Mesendoderm (in vitro differentiated cells): ENCODE measurements around the gene ANKUB1.

Source experiments
- DNase-seq: peaks from one replicate; pipeline ENCODE4 v3.0.0; 2013
- H2AK5ac ChIP-seq: 2 replicates; pipeline ENCODE4 v1.6.1; 2013; ENCODE audit warnings: low read length, inconsistent platforms
- H2BK120ac ChIP-seq: 2 replicates; pipeline ENCODE4 v1.6.1; 2013; ENCODE audit warnings: low read depth, mild to moderate bottlenecking, low read length, moderate library complexity, mixed read lengths
- H2BK15ac ChIP-seq: replicated peaks from 2 replicates; pipeline ENCODE4 v1.6.1; 2013; ENCODE audit warnings: low read depth, mild to moderate bottlenecking, moderate library complexity
- H2BK5ac ChIP-seq: 2 replicates; pipeline ENCODE4 v1.6.1; 2013; ENCODE audit warnings: low read length, inconsistent platforms
- H3K18ac ChIP-seq: 2 replicates; pipeline ENCODE4 v1.6.1; 2013; ENCODE audit warnings: mild to moderate bottlenecking, low read length, mixed read lengths
- H3K23ac ChIP-seq: one replicate; pipeline ENCODE4 v1.6.1; 2013; ENCODE audit warnings: low read length
- H3K27ac ChIP-seq: 2 replicates; pipeline ENCODE4 v1.5.1; 2013; ENCODE audit warnings: low read depth, mild to moderate bottlenecking, inconsistent platforms, low read length, moderate library complexity
- H3K27me3 ChIP-seq: 2 replicates; pipeline ENCODE4 v1.6.1; 2013; ENCODE audit warnings: low read length, control low read depth, mild to moderate bottlenecking, inconsistent platforms; ENCODE audit not compliant: insufficient read depth, poor library complexity
- H3K36me3 ChIP-seq: 2 replicates; pipeline ENCODE4 v1.6.1; 2013; ENCODE audit warnings: low read length, inconsistent platforms; ENCODE audit not compliant: control insufficient read depth, insufficient read depth
- H3K4ac ChIP-seq: one replicate; pipeline ENCODE4 v1.6.1; 2013; ENCODE audit warnings: low read depth, mild to moderate bottlenecking, low read length, moderate library complexity
- H3K4me1 ChIP-seq: 2 replicates; pipeline ENCODE4 v1.6.1; 2013; ENCODE audit warnings: low read depth, low read length, inconsistent platforms; ENCODE audit not compliant: control insufficient read depth
- H3K4me2 ChIP-seq: 2 replicates; pipeline ENCODE4 v1.6.1; 2013; ENCODE audit warnings: low read length
- H3K4me3 ChIP-seq: 2 replicates; pipeline ENCODE4 v1.5.1; 2013; ENCODE audit warnings: mild to moderate bottlenecking, low read length
- H3K56ac ChIP-seq: one replicate; pipeline ENCODE4 v1.6.1; 2013; ENCODE audit warnings: low read length
- H3K79me1 ChIP-seq: 2 replicates; pipeline ENCODE4 v1.6.1; 2013; ENCODE audit warnings: low read length, inconsistent platforms
- H3K79me2 ChIP-seq: 2 replicates; pipeline ENCODE4 v1.6.1; 2013; ENCODE audit warnings: mild to moderate bottlenecking, low read length; ENCODE audit not compliant: control insufficient read depth, insufficient read depth
- H3K9ac ChIP-seq: 2 replicates; pipeline ENCODE4 v1.6.1; 2013; ENCODE audit warnings: low read length, inconsistent platforms
- H4K5ac ChIP-seq: one replicate; pipeline ENCODE4 v1.6.1; 2013; ENCODE audit warnings: low read length
- H4K8ac ChIP-seq: one replicate; pipeline ENCODE4 v1.6.1; 2013; ENCODE audit warnings: low read depth, mild to moderate bottlenecking, control low read depth, low read length, moderate library complexity
- WGBS: extraction: QIAGEN DNeasy Blood & Tissue Kit; methylation state at CpG from one replicate; pipeline ENCODE4 v1.1.7; 2013; ENCODE audit warnings: low lambda C conversion rate, missing lambda C conversion rate; ENCODE audit not compliant: insufficient coverage; ENCODE audit errors: extremely low coverage; 5-methylcytosine and 5-hydroxymethylcytosine counted together

ANKUB1 gene

DNA sequence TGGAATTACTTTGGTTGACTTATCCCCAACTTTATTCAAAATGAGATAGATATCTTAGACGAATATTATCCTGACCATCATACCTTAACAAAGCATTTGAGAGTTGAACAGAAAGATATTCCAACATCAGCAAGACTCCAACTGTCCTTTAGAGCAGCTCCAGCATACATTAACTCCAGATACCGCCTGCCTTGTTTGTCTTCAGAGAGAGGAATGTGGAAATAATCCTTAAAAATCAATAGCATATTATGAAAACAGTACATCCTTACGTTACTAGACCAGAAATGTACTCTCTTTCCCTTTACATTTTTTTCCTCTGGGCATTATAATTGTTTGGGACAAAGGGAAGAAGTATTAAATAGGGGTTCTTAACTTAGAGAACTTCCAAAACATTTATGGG lies 1.7 kb downstream of the ANKUB1 start:
- no peak overlapping the region for H3K4me3 ChIP-seq
- H2AK5ac ChIP-seq, result no peak overlapping the region
- WGBS, result no CpG with 5 or more reads among the region's 3 CpGs
- no peak overlapping the region for H4K8ac ChIP-seq
- no peaks in the 10 kb centered on the region for H3K36me3 ChIP-seq
- H3K4ac ChIP-seq, result no peak overlapping the region
- H3K18ac ChIP-seq, result no peak overlapping the region
- no peaks in the 10 kb centered on the region for H3K4me1 ChIP-seq
- no peak overlapping the region for H3K23ac ChIP-seq
- H2BK120ac ChIP-seq, result no peak overlapping the region
- H3K9ac ChIP-seq, result no peak overlapping the region
- no peak overlapping the region for H3K27ac ChIP-seq
- H2BK5ac ChIP-seq, result no peak overlapping the region
- no peaks in the 10 kb centered on the region for H3K79me1 ChIP-seq
- no peak for DNase-seq
- no peak overlapping the region for H2BK15ac ChIP-seq
- H3K56ac ChIP-seq, result no peak overlapping the region
- H4K5ac ChIP-seq, result no peak overlapping the region
- H3K79me2 ChIP-seq, result no peaks in the 10 kb centered on the region
- no peaks in the 10 kb centered on the region for H3K27me3 ChIP-seq
- H3K4me2 ChIP-seq, result no peak overlapping the region

DNA sequence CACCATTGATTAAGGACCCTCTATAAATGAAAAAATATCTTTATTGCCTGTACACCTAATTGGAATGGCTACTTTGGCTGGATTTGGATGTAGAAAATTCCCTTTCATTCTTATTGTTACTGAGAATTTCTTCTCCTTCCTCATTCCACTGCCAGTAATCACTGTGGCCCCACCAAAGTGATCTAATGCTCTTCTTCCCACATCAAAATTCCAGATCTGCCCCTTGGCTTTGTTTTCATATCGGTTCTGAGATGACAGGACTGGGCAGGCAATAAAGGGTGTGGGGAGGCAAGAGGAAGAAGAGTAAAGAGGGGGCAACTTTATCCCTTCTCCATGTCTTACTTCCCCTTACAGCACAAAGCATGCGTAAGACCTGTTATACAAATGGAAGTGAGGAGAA lies 2.1 kb downstream of the ANKUB1 start:
- Histone ChIP-seq H3K4me1 (no peaks in the 10 kb centered on the region), H3K4me3 (no peak overlapping the region), H3K9ac (no peak overlapping the region), H2BK5ac (no peak overlapping the region), H3K18ac (no peak overlapping the region), H3K4ac (no peak overlapping the region), H3K27me3 (no peaks in the 10 kb centered on the region), H2BK15ac (no peak overlapping the region), H3K4me2 (no peak overlapping the region), H3K36me3 (no peaks in the 10 kb centered on the region), H3K56ac (no peak overlapping the region), H2BK120ac (no peak overlapping the region), H3K79me2 (no peaks in the 10 kb centered on the region), H3K79me1 (no peaks in the 10 kb centered on the region), H4K8ac (no peak overlapping the region), H4K5ac (no peak overlapping the region), H2AK5ac (no peak overlapping the region), H3K27ac (no peak overlapping the region), H3K23ac (no peak overlapping the region)
- no CpG with 5 or more reads among the region's 2 CpGs for WGBS
- DNase-seq, result no peak

DNA sequence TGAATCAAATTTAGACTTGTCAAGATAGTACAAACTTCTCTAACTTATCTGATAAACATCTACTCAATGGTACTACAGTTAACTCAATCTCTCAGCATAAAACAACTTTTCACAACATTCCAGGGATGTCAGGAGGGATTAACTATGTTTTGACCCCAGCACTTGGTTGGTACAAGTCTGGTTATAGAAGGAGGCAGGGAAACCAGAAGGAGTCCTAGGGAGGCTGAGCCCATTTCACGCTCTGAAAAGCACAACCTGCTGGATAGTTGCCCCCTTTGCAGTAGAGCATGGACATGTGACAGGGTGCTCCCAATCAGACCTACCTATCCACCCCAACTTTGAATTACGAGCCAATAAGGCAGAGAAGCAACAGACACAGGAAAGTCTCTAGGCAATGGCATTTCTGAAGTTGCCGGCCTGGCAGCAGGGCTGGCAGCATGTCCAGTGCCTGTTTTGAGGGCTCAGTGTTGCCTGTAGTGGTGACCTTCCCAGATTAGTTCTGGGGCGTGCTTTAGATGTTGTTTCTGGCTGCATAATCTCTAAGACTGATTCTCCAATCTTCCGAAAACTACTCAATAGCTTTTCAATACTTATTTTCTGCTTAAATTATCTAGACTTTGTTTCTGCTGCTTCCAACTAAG lies 8.2 kb downstream of the ANKUB1 start:
- Histone ChIP-seq H3K4me2 (no peak overlapping the region), H2BK5ac (no peak overlapping the region), H2BK15ac (no peak overlapping the region), H3K4me3 (no peak overlapping the region), H3K4me1 (no peaks in the 10 kb centered on the region), H3K27ac (no peak overlapping the region), H3K4ac (no peak overlapping the region), H3K79me2 (no peaks in the 10 kb centered on the region), H2AK5ac (no peak overlapping the region), H3K23ac (no peak overlapping the region), H3K18ac (no peak overlapping the region), H3K27me3 (no peaks in the 10 kb centered on the region), H3K9ac (no peak overlapping the region), H4K5ac (no peak overlapping the region), H3K56ac (no peak overlapping the region), H2BK120ac (no peak overlapping the region), H4K8ac (no peak overlapping the region), H3K79me1 (no peaks in the 10 kb centered on the region), H3K36me3 (no peaks in the 10 kb centered on the region)
- WGBS, result no CpG with 5 or more reads among the region's 5 CpGs
- peak; percentile 10 for DNase-seq

DNA sequence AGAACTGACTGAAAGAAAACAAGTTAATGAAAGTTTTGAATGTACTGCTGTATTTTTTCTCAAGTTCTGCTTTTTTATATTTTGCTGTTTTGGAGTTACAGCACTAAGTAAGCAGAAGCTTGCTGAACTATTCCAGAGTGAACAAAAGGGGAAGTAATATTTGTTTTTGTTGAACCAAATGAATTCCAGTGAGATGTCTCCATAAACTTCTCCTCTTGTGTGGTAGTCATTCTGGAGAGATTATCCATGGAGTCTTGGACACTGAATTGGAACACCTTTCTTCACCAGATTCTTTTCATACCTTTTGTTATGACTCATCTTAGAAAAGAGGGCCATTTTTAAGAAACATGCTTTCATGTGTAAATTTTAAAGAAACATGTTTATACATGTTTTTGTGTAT lies 8.8 kb downstream of the ANKUB1 start:
- no peak overlapping the region for H3K56ac ChIP-seq
- no peak overlapping the region for H2BK120ac ChIP-seq
- no peak overlapping the region for H3K9ac ChIP-seq
- H2BK5ac ChIP-seq, result no peak overlapping the region
- H3K27ac ChIP-seq, result no peak overlapping the region
- no peak overlapping the region for H4K5ac ChIP-seq
- H3K23ac ChIP-seq, result no peak overlapping the region
- no peak overlapping the region for H3K4ac ChIP-seq
- H2AK5ac ChIP-seq, result no peak overlapping the region
- H3K79me2 ChIP-seq, result no peaks in the 10 kb centered on the region
- H4K8ac ChIP-seq, result no peak overlapping the region
- no peaks in the 10 kb centered on the region for H3K4me1 ChIP-seq
- H3K27me3 ChIP-seq, result no peaks in the 10 kb centered on the region
- H3K18ac ChIP-seq, result no peak overlapping the region
- no peak overlapping the region for H3K4me2 ChIP-seq
- H3K79me1 ChIP-seq, result no peaks in the 10 kb centered on the region
- H3K36me3 ChIP-seq, result no peaks in the 10 kb centered on the region
- peak; percentile 10 for DNase-seq
- H3K4me3 ChIP-seq, result no peak overlapping the region
- H2BK15ac ChIP-seq, result no peak overlapping the region

DNA sequence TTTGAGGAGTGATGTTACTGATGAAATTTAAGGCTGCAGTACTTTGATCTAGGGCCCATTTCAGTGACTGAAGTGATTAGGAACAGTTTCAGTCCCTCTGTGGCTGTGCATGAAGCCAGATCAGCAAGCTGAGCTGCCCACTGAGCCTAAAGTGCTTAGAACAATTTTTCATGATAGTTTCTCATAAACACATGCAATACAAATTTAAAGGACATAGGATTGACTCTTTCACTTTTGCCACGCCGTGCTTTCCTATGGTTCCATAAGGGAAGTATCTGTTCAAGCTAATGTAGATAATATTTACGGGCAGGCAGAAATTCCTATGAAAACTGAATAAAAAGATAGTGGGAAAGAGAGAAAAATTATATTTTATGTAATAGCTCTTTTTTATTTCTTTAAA lies 10.6 kb downstream of the ANKUB1 start:
- no CpG with 5 or more reads among the region's 3 CpGs for WGBS
- Histone ChIP-seq H3K4me1 (no peaks in the 10 kb centered on the region), H3K36me3 (no peaks in the 10 kb centered on the region)

DNA sequence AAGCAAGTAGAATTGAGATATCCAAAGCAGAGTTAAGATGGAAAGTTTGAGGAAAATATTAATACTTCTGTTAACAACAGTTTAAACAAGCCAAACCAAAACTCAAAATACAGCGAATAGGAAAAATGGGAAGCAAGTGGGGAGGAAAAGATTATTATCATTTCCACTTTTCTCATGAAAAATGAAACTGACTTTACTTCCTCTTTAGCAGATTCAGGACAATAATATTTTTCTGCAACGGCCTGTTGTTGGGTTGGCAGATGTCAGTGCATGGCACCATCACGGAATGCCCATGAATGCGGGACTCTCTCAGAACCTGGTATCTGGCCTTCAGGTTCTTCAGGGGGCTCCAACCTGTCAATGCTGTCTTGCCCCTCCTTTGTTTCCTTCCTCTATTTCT lies 11.1 kb downstream of the ANKUB1 start:
- Histone ChIP-seq H3K4me3 (no peak overlapping the region), H3K4me2 (no peak overlapping the region), H4K5ac (no peak overlapping the region), H3K27me3 (no peaks in the 10 kb centered on the region), H3K23ac (no peak overlapping the region), H3K79me1 (no peaks in the 10 kb centered on the region), H2AK5ac (no peak overlapping the region), H3K18ac (no peak overlapping the region), H3K4me1 (no peaks in the 10 kb centered on the region), H2BK120ac (no peak overlapping the region), H3K36me3 (no peaks in the 10 kb centered on the region), H3K56ac (no peak overlapping the region), H2BK15ac (no peak overlapping the region), H3K9ac (no peak overlapping the region), H3K79me2 (no peaks in the 10 kb centered on the region), H2BK5ac (no peak overlapping the region), H3K27ac (no peak overlapping the region), H3K4ac (no peak overlapping the region), H4K8ac (no peak overlapping the region)
- no peak for DNase-seq
- no CpG with 5 or more reads among the region's 4 CpGs for WGBS

More for the DNA sequence above, 10.6 kb downstream of the ANKUB1 start:
- Histone ChIP-seq H2BK15ac (no peak overlapping the region), H2AK5ac (no peak overlapping the region), H3K4me3 (no peak overlapping the region), H4K8ac (no peak overlapping the region), H3K18ac (no peak overlapping the region), H3K23ac (no peak overlapping the region), H3K56ac (no peak overlapping the region), H3K9ac (no peak overlapping the region), H3K79me1 (no peaks in the 10 kb centered on the region), H3K4me2 (no peak overlapping the region), H3K79me2 (no peaks in the 10 kb centered on the region), H4K5ac (no peak overlapping the region), H2BK5ac (no peak overlapping the region), H3K27me3 (no peaks in the 10 kb centered on the region), H3K4ac (no peak overlapping the region), H2BK120ac (no peak overlapping the region), H3K27ac (no peak overlapping the region)
- no peak for DNase-seq
